Measurements from ENCODE around the gene EEF1G.

- TF ChIP-seq, protein P1, sequence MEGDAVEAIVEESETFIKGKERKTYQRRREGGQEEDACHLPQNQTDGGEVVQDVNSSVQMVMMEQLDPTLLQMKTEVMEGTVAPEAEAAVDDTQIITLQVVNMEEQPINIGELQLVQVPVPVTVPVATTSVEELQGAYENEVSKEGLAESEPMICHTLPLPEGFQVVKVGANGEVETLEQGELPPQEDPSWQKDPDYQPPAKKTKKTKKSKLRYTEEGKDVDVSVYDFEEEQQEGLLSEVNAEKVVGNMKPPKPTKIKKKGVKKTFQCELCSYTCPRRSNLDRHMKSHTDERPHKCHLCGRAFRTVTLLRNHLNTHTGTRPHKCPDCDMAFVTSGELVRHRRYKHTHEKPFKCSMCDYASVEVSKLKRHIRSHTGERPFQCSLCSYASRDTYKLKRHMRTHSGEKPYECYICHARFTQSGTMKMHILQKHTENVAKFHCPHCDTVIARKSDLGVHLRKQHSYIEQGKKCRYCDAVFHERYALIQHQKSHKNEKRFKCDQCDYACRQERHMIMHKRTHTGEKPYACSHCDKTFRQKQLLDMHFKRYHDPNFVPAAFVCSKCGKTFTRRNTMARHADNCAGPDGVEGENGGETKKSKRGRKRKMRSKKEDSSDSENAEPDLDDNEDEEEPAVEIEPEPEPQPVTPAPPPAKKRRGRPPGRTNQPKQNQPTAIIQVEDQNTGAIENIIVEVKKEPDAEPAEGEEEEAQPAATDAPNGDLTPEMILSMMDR (IDR thresholded peaks at IDR 0.05) = peak in 2 of 4 experiments; percentile 32 to 35
- peak; percentile 82 to 90 for TF ChIP-seq POLR2A (IDR thresholded peaks at IDR 0.05)
These were observed 17.9 kb upstream of the EEF1G start, which contains the start of gene TUT1 for GRCh38 chr11:62591448-62592145.

All from uterus (tissue), 2 donors.